OCI-LY3 (cell line): ENCODE results near the gene HOXC5.

Experiments
- EZH2phosphoT487 ChIP-seq: fragments of 200-600 bp; shearing (Covaris generic); IDR thresholded peaks from 2 replicates; pipeline ENCODE4 v1.6.1; 2018; ENCODE audit warnings: antibody characterized with exemption, mixed run types, low read depth
- TF ChIP-seq, protein P1 (sequence below): fragments of 200-600, 300-600 bp; sonication (generic); IDR thresholded peaks from 2 replicates; pipeline ENCODE4 v1.5.1; 2014; ENCODE audit warnings: antibody characterized with exemption, low read length, low read depth

DNA sequence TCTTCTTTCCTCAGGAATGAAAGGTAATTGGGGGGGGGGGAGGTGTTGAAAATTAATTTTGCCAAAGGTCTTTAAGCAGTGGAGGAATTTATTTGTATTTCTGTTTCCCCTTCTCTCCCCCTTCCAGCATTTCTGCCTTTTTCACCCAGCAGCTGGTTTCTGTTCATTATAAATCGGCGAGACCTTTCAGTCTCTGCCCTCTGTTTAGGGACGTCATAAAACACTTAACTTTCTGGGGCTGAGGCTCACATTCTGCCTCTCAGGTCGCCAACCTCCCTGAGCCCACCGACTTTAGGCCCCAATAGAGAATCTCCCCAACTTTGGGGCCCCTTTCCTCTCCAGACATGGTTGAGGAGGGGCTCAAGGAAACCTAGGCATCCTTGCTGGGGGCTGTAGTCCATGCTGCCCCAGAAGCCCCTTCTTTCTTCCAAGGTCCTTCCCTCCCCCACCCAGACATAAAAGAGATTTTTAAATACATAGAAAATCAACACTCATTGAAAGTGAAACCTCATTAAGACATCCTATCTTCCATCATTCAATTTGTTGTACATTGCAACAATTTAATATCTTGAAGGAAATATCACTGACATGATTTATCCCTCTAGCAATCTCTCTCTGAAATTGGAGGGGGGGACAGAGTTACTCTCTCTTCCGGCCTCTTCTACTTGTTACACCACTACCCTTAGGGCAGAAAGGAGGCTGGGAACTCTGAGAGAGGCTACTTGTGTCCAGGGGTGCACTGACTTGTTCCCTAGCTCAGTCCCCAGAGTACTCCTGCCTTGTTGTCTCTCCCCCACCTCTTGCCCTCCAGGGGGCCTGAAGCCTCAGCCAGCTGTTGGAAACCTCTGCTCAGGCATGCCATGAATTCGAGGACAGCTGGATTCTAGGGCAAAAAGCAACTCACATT, 7.1 kb upstream of the HOXC5 start:
- TF ChIP-seq, protein P1, sequence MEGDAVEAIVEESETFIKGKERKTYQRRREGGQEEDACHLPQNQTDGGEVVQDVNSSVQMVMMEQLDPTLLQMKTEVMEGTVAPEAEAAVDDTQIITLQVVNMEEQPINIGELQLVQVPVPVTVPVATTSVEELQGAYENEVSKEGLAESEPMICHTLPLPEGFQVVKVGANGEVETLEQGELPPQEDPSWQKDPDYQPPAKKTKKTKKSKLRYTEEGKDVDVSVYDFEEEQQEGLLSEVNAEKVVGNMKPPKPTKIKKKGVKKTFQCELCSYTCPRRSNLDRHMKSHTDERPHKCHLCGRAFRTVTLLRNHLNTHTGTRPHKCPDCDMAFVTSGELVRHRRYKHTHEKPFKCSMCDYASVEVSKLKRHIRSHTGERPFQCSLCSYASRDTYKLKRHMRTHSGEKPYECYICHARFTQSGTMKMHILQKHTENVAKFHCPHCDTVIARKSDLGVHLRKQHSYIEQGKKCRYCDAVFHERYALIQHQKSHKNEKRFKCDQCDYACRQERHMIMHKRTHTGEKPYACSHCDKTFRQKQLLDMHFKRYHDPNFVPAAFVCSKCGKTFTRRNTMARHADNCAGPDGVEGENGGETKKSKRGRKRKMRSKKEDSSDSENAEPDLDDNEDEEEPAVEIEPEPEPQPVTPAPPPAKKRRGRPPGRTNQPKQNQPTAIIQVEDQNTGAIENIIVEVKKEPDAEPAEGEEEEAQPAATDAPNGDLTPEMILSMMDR: no peak
- no peak for TF ChIP-seq EZH2phosphoT487
